HL-60 (cell line): ENCODE results near the gene TDRD10.

Source experiments
- CTCF ChIP-seq: IDR thresholded peaks from one replicate; pipeline ENCODE4 v1.5.1; 2011; ENCODE audit warnings: low read length, control low read depth, inconsistent platforms; ENCODE audit not compliant: insufficient read depth
- GABPA ChIP-seq: IDR thresholded peaks from 2 replicates; pipeline ENCODE4 v1.6.1; 2012; ENCODE audit warnings: low read depth
- POLR2AphosphoS5 ChIP-seq: IDR thresholded peaks from 2 replicates; pipeline ENCODE4 v1.6.1; 2012; ENCODE audit warnings: low read depth
- REST ChIP-seq: IDR thresholded peaks from 2 replicates; pipeline ENCODE4 v1.6.1; 2012; ENCODE audit warnings: low read depth; ENCODE audit not compliant: insufficient replicate concordance

GRCh38 chr1:154556422-154556821 lies 54.4 kb downstream of the TDRD10 start:
- TF ChIP-seq CTCF (no peak), REST (no peak), POLR2AphosphoS5 (no peak), GABPA (no peak)
